GM12878 (cell line): ENCODE data around the gene SLC6A20. TPM values are rescaled to one million over a fixed set of nuclear protein-coding genes. Genes with fewer than 3 reads are reported as not detected.

Experiments
- ATF3 ChIP-seq: IDR thresholded peaks from 2 replicates; pipeline ENCODE4 v1.6.1; 2011; ENCODE audit warnings: low read depth, mild to moderate bottlenecking, low read length, moderate library complexity, borderline replicate concordance; ENCODE audit errors: extremely low read depth
- KAT2A ChIP-seq: conservative IDR thresholded peaks from 2 replicates; pipeline ENCODE4 v1.6.1; 2011; ENCODE audit warnings: low read depth, low read length; ENCODE audit not compliant: control insufficient read depth
- NKRF ChIP-seq: fragments of 450-650 bp; conservative IDR thresholded peaks from 2 replicates; pipeline ENCODE4 v1.6.1; 2017; ENCODE audit warnings: mild to moderate bottlenecking, moderate library complexity
- POLR2AphosphoS5 ChIP-seq: IDR thresholded peaks from 2 replicates; pipeline ENCODE4 v1.6.1; 2011; ENCODE audit warnings: mild to moderate bottlenecking, low read length, inconsistent platforms
- RBBP5 ChIP-seq: fragments of 200-600 bp; sonication (generic); conservative IDR thresholded peaks from 2 replicates; pipeline ENCODE4 v1.6.1; 2016
- SIN3A ChIP-seq: IDR thresholded peaks from 2 replicates; pipeline ENCODE4 v1.6.1; 2012; ENCODE audit warnings: low read depth, low read length, improper control_type of control experiment
- SKIL ChIP-seq: fragments of 450-650 bp; IDR thresholded peaks from 2 replicates; pipeline ENCODE4 v1.6.1; 2017; ENCODE audit warnings: mild to moderate bottlenecking, low read depth, inconsistent platforms; ENCODE audit not compliant: poor library complexity, severe bottlenecking
- SMC3 ChIP-seq: IDR thresholded peaks from 2 replicates; pipeline ENCODE4 v1.6.1; 2011; ENCODE audit warnings: low read length, improper control_type of control experiment, borderline replicate concordance
- ZBTB40 ChIP-seq: fragments of 450-650 bp; IDR thresholded peaks from 2 replicates; pipeline ENCODE4 v1.6.1; 2016; ENCODE audit warnings: mild to moderate bottlenecking, moderate library complexity, borderline replicate concordance
- polyA plus RNA-seq, 11 experiments: library from polyadenylated mRNA; depleted of rRNA in 4 of 11; unstranded in 6 of 11; stranded (reverse) in 5 of 11; fragments of >200 nt; fragmentation: Nextera tagmentation in 4 of 11; fragmentation: Illumina TruSeq in 1 of 11; extraction: Ambion mirVana in 4 of 11; extraction: Trizol in 1 of 11; gene quantifications; 1 replicate in 1 of 11; 2 replicates in 10 of 11; pipeline versions ENCODE4 v1.2.1 to v1.2.3, GENCODE V29; 2011 to 2016; ENCODE audit warnings: inconsistent platforms in 2 of 11, missing spikeins in 2 of 11, low read depth in 1 of 11
- total RNA-seq, 4 experiments: library from RNA; depleted of rRNA in 3 of 4; stranded (reverse); fragments of >200 nt in 3 of 4; fragmentation: Illumina TruSeq in 1 of 4; extraction: Trizol in 1 of 4; gene quantifications; 2 replicates each; pipeline versions ENCODE4 v1.2.1 to v1.2.3, GENCODE V29; 2013 to 2021

SLC6A20 gene
- total and polyA plus RNA-seq, 10 of the 15 experiments (the other 5 are each of a cell fraction or from before 2014, with no cell fraction given) = 0.31 to 4.1 (median 1.1) TPM

GRCh38 chr3:45841757-45842491 lies 45.6 kb upstream of the SLC6A20 start, which contains the start of gene LZTFL1 (continued):
- no peak for TF ChIP-seq SKIL
- TF ChIP-seq POLR2AphosphoS5 = peak; percentile 79
- peak; percentile 95 for TF ChIP-seq ZBTB40
- TF ChIP-seq NKRF = peak; percentile 99
- TF ChIP-seq RBBP5 = no peak
- no peak for TF ChIP-seq KAT2A
- TF ChIP-seq ATF3 = peak; percentile 97
- peak; percentile 98 for TF ChIP-seq SIN3A
- no peak for TF ChIP-seq SMC3
